Fibroblast of villous mesenchyme (primary cell): Measurements from ENCODE around the gene RAD51. TPM values are rescaled to one million over a fixed set of nuclear protein-coding genes. Genes with fewer than 3 reads are reported as not detected.
A peak's percentile ranks its signal among the peaks of the same experiment; 100 is the strongest.

Source experiments
- DNase-seq: peaks from one replicate; pipeline ENCODE4 v3.0.0-alpha.2; 2010; ENCODE audit warnings: low read depth
- H3K4me3 ChIP-seq: 2 replicates; pipeline ENCODE4 v1.5.1; 2011; ENCODE audit warnings: low read depth, mild to moderate bottlenecking, low read length
- total RNA-seq: library from RNA; depleted of rRNA; stranded (reverse); fragments of >200 nt; gene quantifications from 2 replicates; pipeline ENCODE4 v1.2.3, GENCODE V29; 2012
- TF ChIP-seq, protein P1 (sequence below): IDR thresholded peaks from 2 replicates; pipeline ENCODE4 v1.5.1; 2012; ENCODE audit warnings: low read depth, mild to moderate bottlenecking, low read length; ENCODE audit not compliant: insufficient read depth

Gene RAD51
- total RNA-seq, 1 donor = 3.5 TPM

- TF ChIP-seq, protein P1, sequence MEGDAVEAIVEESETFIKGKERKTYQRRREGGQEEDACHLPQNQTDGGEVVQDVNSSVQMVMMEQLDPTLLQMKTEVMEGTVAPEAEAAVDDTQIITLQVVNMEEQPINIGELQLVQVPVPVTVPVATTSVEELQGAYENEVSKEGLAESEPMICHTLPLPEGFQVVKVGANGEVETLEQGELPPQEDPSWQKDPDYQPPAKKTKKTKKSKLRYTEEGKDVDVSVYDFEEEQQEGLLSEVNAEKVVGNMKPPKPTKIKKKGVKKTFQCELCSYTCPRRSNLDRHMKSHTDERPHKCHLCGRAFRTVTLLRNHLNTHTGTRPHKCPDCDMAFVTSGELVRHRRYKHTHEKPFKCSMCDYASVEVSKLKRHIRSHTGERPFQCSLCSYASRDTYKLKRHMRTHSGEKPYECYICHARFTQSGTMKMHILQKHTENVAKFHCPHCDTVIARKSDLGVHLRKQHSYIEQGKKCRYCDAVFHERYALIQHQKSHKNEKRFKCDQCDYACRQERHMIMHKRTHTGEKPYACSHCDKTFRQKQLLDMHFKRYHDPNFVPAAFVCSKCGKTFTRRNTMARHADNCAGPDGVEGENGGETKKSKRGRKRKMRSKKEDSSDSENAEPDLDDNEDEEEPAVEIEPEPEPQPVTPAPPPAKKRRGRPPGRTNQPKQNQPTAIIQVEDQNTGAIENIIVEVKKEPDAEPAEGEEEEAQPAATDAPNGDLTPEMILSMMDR = no peak
- no peak overlapping the region for H3K4me3 ChIP-seq
- no peak for DNase-seq
Observed at GRCh38 chr15:40684381-40684780, 10.6 kb upstream of the RAD51 start.

GRCh38 chr15:40685376-40685775 lies 9.6 kb upstream of the RAD51 start:
- H3K4me3 ChIP-seq = no peak overlapping the region
- DNase-seq = no peak
- TF ChIP-seq, protein P1 = no peak

- DNase-seq = no peak
- TF ChIP-seq, protein P1 = no peak
- H3K4me3 ChIP-seq = no peak overlapping the region
Observed at GRCh38 chr15:40688932-40689799, 5.8 kb upstream of the RAD51 start.

GRCh38 chr15:40691737-40692136 lies 3.2 kb upstream of the RAD51 start:
- TF ChIP-seq, protein P1 = no peak
- peak; percentile 51 for DNase-seq
- H3K4me3 ChIP-seq = no peak overlapping the region

DNA sequence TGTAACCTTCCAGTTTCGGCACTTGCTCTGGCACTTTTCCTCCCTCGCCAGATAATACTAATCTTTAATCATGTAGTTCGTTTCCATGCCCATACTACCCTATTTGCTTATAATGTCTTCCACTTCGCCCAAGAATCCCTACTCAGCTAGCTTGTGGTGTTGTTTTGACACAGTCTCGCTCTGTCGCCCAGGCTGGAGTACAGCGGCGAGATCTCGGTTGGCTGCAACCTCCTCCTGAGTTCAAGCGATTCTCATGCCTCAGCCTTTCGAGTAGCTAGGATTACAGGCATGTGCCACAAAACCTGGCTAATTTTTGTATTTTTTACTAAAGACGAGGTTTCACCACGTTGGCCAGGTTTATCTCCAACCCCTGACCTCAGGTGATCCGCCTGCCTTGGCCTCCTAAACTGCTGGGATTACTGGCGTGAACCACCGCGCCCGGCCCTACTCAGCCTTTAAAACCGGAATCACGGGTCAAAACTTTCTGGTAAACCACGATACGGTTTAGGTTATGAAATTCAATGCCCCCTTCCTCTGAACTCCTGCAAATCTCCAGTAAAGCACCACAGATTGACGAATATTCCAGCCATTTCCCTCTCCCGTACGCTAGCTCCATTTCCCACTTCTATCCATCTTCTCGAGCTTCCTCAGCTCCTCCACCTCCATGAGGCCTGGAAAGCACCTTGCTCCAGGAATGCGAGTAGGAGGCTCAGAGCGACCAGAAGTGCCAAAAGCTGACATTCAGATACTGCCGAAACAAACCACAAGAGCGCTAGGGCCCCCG lies 878 bp upstream of the RAD51 start:
- TF ChIP-seq, protein P1 = no peak
- H3K4me3 ChIP-seq = peak overlapping the region; percentile 97
- peak; percentile 5 for DNase-seq

DNA sequence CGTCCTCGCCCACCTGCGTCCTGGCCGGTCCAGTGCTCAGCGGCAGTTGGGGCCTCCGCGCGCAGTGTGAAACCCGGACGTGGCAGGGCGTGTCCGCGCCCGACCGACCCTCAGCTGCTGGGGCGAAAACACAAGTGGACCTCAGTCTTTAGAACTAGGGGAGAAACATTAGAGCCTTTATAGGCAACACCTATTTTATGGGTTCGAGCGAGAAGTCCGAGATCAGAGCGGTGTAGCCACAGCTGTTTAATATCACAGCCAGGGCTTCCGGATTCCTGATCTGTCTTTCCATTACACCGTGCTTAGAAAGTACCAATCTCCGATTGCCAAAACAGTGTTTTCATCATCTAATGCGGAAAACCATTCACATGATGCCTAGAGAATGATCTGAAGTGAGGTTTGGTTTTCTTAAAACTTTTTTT lies 506 bp downstream of the RAD51 start:
- peak; percentile 44 for DNase-seq
- H3K4me3 ChIP-seq = peak overlapping the region; percentile 97
- TF ChIP-seq, protein P1 = no peak
